ENCODE results near the gene NUBPL.

DNA sequence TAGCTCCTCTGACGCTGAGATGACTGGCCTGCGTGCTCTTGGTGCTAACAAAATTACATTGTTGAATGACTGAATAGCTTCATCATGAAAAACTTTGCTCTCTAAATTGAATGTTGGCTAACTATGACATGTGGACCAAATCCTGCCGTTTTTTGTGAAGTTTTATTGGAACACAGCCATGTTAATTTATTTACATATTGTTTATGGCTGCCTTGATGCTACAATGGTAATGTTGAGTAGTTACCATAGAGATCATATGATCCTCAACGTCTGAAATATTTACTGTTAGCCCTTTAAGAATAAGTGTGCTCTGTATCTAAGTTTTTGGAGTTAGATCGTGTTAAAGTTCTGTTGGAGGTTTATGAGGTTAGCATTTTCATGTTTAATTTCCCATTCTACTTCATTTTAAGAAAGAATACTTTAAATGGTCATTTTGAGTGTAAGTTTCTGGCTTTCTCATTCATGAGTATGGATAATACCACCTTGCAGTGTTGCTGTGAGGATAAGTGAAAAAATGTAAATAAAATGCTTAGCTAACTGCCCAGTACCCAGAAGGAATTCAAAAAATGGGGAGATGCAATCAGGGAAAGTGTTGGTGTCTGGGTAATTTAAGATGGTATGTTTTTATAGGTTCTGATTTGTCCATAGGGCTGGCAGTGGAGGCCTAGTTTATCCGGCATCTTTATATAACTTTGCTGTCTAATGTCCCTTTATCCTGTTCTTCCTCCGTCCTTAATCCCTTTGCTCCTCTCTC lies 35.3 kb downstream of the NUBPL start:
- TF ChIP-seq POLR2A (IDR thresholded peaks at IDR 0.05; ENCODE audit: extremely low read depth, insufficient read length) = no peak
- TF ChIP-seq, protein P1, sequence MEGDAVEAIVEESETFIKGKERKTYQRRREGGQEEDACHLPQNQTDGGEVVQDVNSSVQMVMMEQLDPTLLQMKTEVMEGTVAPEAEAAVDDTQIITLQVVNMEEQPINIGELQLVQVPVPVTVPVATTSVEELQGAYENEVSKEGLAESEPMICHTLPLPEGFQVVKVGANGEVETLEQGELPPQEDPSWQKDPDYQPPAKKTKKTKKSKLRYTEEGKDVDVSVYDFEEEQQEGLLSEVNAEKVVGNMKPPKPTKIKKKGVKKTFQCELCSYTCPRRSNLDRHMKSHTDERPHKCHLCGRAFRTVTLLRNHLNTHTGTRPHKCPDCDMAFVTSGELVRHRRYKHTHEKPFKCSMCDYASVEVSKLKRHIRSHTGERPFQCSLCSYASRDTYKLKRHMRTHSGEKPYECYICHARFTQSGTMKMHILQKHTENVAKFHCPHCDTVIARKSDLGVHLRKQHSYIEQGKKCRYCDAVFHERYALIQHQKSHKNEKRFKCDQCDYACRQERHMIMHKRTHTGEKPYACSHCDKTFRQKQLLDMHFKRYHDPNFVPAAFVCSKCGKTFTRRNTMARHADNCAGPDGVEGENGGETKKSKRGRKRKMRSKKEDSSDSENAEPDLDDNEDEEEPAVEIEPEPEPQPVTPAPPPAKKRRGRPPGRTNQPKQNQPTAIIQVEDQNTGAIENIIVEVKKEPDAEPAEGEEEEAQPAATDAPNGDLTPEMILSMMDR (IDR thresholded peaks at IDR 0.05; ENCODE audit: low read depth, low read length) = no peak
- TF ChIP-seq, protein P2, sequence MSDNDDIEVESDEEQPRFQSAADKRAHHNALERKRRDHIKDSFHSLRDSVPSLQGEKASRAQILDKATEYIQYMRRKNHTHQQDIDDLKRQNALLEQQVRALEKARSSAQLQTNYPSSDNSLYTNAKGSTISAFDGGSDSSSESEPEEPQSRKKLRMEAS (IDR thresholded peaks at IDR 0.05; ENCODE audit: low read depth, low read length) = no peak
